PFSK-1 (cell line): ENCODE results near the gene LRRC26.

Experiments used
- FOXP2 ChIP-seq: optimal IDR thresholded peaks from 2 replicates; pipeline ENCODE3; 2011; ENCODE audit warnings: borderline replicate concordance, control low read depth, inconsistent platforms; ENCODE audit not compliant: insufficient read depth; ENCODE audit errors: extremely low read length, extremely low read depth
- POLR2AphosphoS5 ChIP-seq: IDR thresholded peaks from 2 replicates; pipeline ENCODE4 v1.6.1; 2012; ENCODE audit warnings: low read depth, mild to moderate bottlenecking, control low read depth, low read length, moderate library complexity
- SIN3A ChIP-seq: IDR thresholded peaks from 2 replicates; pipeline ENCODE4 v1.6.1; 2012; ENCODE audit warnings: mild to moderate bottlenecking, low read length, moderate library complexity, borderline replicate concordance; ENCODE audit not compliant: insufficient read depth
- TAF1 ChIP-seq: IDR thresholded peaks from 2 replicates; pipeline ENCODE4 v1.6.1; 2012; ENCODE audit warnings: low read length, control low read depth, borderline replicate concordance; ENCODE audit not compliant: insufficient read depth
- TF ChIP-seq, protein P1 (sequence below), 2 experiments: IDR thresholded peaks; 2 replicates each; pipeline versions ENCODE4 v1.6.1 to v1.8.0; 2011 to 2012; ENCODE audit warnings: low read depth in 2 of 2, low read length in 2 of 2, control low read depth in 1 of 2, inconsistent platforms in 1 of 2, mild to moderate bottlenecking in 1 of 2, moderate library complexity in 1 of 2; ENCODE audit not compliant: insufficient read depth in 1 of 2

The LRRC26 gene

DNA sequence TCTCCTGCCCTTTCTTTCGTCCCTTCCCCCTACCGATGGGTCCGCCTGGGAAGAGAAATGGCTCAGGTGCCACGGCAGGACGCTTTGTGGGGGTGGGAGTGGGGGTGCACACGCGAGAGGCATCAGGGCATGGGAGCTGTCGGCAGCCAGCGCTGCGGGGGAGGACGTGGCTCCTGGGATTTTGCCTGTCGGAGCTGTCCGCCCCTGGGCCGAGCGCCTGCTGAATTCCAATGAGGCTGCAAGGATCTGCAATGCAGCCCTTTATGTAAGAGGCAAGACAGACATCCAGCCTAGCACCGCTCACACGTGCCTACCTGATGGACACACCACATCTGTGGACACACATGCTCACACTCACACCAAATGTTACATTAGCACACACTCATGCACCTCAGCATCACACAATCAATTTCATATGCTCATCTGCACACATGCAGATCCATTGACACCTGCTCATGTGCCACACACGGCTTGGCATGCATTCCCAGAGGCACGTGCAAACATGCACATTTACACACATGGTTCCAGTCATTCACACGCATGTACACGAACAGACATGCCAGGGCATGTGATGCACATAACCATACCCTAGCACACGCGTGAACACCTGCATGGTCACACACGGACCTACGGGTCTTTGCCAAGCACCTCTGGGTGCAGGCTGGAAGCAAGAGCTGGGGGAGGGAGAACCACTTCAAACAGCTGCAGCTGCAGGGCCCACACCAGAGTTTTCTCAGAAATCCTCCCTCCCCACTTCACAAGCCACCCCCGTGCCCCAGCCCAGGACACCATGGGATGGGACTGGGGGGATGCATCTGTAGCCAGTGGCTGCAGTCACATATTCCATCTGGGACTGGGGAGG, 29.5 kb downstream of the LRRC26 start:
- no peak for TF ChIP-seq TAF1
- TF ChIP-seq, protein P1, sequence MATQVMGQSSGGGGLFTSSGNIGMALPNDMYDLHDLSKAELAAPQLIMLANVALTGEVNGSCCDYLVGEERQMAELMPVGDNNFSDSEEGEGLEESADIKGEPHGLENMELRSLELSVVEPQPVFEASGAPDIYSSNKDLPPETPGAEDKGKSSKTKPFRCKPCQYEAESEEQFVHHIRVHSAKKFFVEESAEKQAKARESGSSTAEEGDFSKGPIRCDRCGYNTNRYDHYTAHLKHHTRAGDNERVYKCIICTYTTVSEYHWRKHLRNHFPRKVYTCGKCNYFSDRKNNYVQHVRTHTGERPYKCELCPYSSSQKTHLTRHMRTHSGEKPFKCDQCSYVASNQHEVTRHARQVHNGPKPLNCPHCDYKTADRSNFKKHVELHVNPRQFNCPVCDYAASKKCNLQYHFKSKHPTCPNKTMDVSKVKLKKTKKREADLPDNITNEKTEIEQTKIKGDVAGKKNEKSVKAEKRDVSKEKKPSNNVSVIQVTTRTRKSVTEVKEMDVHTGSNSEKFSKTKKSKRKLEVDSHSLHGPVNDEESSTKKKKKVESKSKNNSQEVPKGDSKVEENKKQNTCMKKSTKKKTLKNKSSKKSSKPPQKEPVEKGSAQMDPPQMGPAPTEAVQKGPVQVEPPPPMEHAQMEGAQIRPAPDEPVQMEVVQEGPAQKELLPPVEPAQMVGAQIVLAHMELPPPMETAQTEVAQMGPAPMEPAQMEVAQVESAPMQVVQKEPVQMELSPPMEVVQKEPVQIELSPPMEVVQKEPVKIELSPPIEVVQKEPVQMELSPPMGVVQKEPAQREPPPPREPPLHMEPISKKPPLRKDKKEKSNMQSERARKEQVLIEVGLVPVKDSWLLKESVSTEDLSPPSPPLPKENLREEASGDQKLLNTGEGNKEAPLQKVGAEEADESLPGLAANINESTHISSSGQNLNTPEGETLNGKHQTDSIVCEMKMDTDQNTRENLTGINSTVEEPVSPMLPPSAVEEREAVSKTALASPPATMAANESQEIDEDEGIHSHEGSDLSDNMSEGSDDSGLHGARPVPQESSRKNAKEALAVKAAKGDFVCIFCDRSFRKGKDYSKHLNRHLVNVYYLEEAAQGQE (IDR thresholded peaks at IDR 0.05; ENCODE audit: insufficient read depth in 1 of 2, low read depth in 2 of 2, low read length in 2 of 2): peak; percentile 35 to 67; a peak in 1 of 4 replicates

DNA sequence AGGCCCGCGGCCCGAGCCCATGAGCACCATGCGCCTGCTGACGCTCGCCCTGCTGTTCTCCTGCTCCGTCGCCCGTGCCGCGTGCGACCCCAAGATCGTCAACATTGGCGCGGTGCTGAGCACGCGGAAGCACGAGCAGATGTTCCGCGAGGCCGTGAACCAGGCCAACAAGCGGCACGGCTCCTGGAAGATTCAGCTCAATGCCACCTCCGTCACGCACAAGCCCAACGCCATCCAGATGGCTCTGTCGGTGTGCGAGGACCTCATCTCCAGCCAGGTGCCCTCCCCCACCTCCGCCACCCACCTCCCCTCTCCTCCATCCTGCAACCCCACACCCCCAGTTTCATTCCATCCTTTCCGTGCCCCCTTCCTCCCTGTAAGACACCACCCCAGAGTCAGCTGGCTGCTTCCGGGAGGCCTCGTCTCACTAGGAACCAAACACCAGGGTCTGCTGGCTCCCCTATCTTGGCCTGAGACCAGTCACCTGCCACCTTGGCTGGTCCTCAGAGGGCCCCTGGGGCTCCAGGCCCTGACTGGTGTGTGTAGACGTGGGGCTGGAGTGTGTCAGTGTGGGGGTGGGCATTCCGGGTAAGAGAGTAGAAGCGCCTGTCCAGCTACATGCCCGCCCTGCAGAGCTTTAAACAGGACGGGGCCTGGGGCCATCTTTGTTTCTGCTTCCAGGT, 30.2 kb downstream of the LRRC26 start:
- TF ChIP-seq FOXP2 (no peak), TAF1 (no peak), POLR2AphosphoS5 (no peak), SIN3A (no peak)
- TF ChIP-seq, protein P1 (IDR thresholded peaks at IDR 0.05; ENCODE audit: insufficient read depth in 1 of 2, low read depth in 2 of 2, low read length in 2 of 2): no peak

DNA sequence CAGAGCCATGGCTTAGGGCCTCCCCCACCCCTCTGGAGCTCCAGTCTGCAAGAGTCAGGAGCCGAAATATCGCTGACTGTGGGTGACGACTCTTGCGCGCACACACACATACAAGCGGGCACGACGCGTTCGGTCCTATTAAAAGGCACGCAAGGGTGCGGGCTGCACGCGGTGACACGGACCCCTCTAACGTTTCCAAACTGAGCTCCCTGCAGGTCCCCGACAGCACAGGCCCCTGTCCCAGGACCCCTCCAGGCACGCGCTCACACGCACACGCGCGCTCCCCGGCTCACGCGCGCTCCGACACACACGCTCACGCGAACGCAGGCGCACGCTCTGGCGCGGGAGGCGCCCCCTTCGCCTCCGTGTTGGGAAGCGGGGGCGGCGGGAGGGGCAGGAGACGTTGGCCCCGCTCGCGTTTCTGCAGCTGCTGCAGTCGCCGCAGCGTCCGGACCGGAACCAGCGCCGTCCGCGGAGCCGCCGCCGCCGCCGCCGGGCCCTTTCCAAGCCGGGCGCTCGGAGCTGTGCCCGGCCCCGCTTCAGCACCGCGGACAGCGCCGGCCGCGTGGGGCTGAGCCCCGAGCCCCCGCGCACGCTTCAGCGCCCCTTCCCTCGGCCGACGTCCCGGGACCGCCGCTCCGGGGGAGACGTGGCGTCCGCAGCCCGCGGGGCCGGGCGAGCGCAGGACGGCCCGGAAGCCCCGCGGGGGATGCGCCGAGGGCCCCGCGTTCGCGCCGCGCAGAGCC, 31.0 kb downstream of the LRRC26 start, which contains the start of gene GRIN1:
Gene GRIN1 (plus strand): TSS at position 433 of the 746 bp plus-strand sequence. CDS start 333 bp downstream, outside the sequence.
- peak; percentile 44; the same call in 1 of the 2 replicates for TF ChIP-seq SIN3A
- no peak for TF ChIP-seq FOXP2
- TF ChIP-seq, protein P1 (IDR thresholded peaks at IDR 0.05; ENCODE audit: insufficient read depth in 1 of 2, low read depth in 2 of 2, low read length in 2 of 2): peak; percentile 87 to 96
- TF ChIP-seq TAF1: no peak
- no peak for TF ChIP-seq POLR2AphosphoS5

DNA sequence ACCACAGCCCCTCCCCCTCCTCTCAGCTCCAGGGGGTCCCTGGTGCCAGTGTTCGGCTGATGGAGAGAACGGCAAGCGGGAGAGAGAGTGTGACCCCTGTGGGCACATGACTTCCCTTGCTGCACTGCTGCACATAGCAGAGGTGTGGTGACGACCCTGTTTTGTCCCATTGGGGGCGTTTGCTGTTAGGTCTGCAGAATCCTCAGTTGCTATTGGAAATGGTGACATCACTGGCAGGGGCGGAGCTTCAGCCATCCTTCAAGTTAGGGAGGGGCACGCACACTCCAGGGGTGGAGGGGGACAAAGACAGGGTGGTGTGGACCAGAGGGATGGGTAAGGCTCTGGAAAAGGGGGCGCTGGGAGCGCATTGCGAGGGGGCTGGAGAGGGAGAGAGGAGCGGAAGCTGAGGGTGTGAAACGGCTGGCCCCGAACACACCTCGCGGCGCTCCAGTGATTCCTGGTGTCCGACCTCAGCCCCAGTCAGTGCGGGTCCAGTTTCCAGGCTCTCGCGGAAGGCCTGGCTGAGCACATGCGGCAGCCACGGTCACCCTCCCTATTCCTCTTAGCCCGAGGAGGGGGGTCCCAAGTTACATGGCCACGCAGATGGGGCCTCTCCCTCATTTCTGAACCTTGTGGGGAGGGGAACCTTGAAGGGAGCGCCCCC, 31.7 kb downstream of the LRRC26 start:
- TF ChIP-seq SIN3A (no peak), TAF1 (no peak), FOXP2 (no peak), POLR2AphosphoS5 (no peak)
- TF ChIP-seq, protein P1 (IDR thresholded peaks at IDR 0.05; ENCODE audit: insufficient read depth in 1 of 2, low read depth in 2 of 2, low read length in 2 of 2): no peak
